ENCODE measurements around the gene RTN4RL1. TPM values are rescaled to one million over a fixed set of nuclear protein-coding genes. Genes with fewer than 3 reads are reported as not detected.
A peak's percentile ranks its signal among the peaks of the same experiment; 100 is the strongest.

RTN4RL1 gene
- total and polyA plus RNA-seq, 2 of the 13 experiments (the other 11 are each of a cell fraction or from before 2014, with no cell fraction given) = 0.01 TPM; not detected in 1

DNA sequence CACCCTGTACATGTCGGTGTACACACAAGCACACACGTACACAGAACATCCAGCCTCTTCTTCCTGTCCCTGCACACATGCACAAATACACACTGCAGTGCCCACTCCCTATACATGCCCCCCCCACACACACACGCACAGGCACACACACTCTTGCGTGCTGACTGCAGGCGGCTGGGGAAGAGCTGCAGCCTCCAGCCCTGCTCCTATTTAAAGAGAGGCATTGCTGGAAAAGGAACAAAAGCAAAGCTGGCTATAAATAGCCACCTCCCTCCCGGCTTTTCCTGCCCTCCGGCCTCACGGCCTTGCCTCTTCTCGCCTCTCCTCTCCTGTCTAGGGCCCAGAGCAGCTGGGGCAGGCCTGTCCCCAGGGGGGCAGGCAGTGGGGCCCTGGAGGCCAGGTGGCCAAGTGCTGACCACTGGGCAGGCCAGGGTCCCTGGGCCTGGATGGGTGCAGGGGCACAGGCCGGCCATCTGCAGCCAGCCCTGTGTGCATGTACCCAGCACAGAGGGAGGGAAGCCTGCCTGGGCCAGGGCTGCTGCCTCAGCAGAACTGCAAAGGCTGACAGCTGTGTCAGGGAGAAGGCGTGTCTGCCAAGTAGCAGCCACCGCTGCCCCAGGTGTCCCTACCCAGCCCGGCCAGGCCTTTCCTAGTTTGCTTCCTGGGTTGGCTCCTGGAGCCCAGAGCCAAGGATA, 25.4 kb downstream of the RTN4RL1 start (continued):
- TF ChIP-seq, protein P1, sequence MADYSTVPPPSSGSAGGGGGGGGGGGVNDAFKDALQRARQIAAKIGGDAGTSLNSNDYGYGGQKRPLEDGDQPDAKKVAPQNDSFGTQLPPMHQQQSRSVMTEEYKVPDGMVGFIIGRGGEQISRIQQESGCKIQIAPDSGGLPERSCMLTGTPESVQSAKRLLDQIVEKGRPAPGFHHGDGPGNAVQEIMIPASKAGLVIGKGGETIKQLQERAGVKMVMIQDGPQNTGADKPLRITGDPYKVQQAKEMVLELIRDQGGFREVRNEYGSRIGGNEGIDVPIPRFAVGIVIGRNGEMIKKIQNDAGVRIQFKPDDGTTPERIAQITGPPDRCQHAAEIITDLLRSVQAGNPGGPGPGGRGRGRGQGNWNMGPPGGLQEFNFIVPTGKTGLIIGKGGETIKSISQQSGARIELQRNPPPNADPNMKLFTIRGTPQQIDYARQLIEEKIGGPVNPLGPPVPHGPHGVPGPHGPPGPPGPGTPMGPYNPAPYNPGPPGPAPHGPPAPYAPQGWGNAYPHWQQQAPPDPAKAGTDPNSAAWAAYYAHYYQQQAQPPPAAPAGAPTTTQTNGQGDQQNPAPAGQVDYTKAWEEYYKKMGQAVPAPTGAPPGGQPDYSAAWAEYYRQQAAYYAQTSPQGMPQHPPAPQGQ (CRISPR knock-in tag; IDR thresholded peaks at IDR 0.05; ENCODE audit: borderline replicate concordance) = no peak
- TF ChIP-seq SOX6 (IDR thresholded peaks at IDR 0.05) (no peak), SOX6 (CRISPR knock-in tag; IDR thresholded peaks at IDR 0.05) (peak; percentile 33; the same call in 1 of the 2 replicates), NCOA2 (CRISPR knock-in tag; IDR thresholded peaks at IDR 0.05) (no peak), GABPB1 (CRISPR knock-in tag; IDR thresholded peaks at IDR 0.05) (peak; percentile 42; the same call in 1 of the 2 replicates), NONO (IDR thresholded peaks at IDR 0.05) (no peak), NONO (CRISPR knock-in tag; conservative IDR thresholded peaks at IDR 0.05) (0 out of 2 replicates have a peak, but pooled peaks have one; percentile 33), ZBTB38 (CRISPR knock-in tag; IDR thresholded peaks at IDR 0.05) (0 out of 2 replicates have a peak, but pooled peaks have one; percentile 7), KDM5B (CRISPR knock-in tag; IDR thresholded peaks at IDR 0.05; ENCODE audit: borderline replicate concordance) (0 out of 2 replicates have a peak, but pooled peaks have one; percentile 24), ZNF256 (CRISPR knock-in tag; conservative IDR thresholded peaks at IDR 0.05) (no peak), MAZ (IDR thresholded peaks at IDR 0.05; ENCODE audit: borderline replicate concordance, low read depth, low read length) (no peak), MAZ (CRISPR knock-in tag; IDR thresholded peaks at IDR 0.05; ENCODE audit: low read depth) (0 out of 2 replicates have a peak, but pooled peaks have one; percentile 25), HNRNPLL (IDR thresholded peaks at IDR 0.05; ENCODE audit: low read depth, low read length, poor library complexity, severe bottlenecking) (peak; percentile 47), MAFK (conservative IDR thresholded peaks at IDR 0.05 in 1 of 2, IDR thresholded peaks at IDR 0.05 in 1 of 2; ENCODE audit: low read length in 2 of 2) (peak; percentile 80 to 81)
- TF ChIP-seq, protein P2, sequence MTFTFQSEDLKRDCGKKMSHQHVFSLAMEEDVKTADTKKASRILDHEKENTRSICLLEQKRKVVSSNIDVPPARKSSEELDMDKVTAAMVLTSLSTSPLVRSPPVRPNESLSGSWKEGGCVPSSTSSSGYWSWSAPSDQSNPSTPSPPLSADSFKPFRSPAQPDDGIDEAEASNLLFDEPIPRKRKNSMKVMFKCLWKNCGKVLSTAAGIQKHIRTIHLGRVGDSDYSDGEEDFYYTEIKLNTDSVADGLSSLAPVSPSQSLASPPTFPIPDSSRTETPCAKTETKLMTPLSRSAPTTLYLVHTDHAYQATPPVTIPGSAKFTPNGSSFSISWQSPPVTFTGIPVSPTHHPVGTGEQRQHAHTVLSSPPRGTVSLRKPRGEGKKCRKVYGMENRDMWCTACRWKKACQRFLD (CRISPR knock-in tag; IDR thresholded peaks at IDR 0.05; ENCODE audit: borderline replicate concordance) = no peak
- TF ChIP-seq, protein P3, sequence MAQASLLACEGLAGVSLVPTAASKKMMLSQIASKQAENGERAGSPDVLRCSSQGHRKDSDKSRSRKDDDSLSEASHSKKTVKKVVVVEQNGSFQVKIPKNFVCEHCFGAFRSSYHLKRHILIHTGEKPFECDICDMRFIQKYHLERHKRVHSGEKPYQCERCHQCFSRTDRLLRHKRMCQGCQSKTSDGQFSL (CRISPR knock-in tag; IDR thresholded peaks at IDR 0.05) = peak; percentile 79; the same call in 1 of the 2 replicates
- TF ChIP-seq, protein P4, sequence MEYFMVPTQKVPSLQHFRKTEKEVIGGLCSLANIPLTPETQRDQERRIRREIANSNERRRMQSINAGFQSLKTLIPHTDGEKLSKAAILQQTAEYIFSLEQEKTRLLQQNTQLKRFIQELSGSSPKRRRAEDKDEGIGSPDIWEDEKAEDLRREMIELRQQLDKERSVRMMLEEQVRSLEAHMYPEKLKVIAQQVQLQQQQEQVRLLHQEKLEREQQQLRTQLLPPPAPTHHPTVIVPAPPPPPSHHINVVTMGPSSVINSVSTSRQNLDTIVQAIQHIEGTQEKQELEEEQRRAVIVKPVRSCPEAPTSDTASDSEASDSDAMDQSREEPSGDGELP (IDR thresholded peaks at IDR 0.05; ENCODE audit: borderline replicate concordance, low read depth) = peak; percentile 25; the same call in 1 of the 2 replicates
- TF ChIP-seq, protein P5, sequence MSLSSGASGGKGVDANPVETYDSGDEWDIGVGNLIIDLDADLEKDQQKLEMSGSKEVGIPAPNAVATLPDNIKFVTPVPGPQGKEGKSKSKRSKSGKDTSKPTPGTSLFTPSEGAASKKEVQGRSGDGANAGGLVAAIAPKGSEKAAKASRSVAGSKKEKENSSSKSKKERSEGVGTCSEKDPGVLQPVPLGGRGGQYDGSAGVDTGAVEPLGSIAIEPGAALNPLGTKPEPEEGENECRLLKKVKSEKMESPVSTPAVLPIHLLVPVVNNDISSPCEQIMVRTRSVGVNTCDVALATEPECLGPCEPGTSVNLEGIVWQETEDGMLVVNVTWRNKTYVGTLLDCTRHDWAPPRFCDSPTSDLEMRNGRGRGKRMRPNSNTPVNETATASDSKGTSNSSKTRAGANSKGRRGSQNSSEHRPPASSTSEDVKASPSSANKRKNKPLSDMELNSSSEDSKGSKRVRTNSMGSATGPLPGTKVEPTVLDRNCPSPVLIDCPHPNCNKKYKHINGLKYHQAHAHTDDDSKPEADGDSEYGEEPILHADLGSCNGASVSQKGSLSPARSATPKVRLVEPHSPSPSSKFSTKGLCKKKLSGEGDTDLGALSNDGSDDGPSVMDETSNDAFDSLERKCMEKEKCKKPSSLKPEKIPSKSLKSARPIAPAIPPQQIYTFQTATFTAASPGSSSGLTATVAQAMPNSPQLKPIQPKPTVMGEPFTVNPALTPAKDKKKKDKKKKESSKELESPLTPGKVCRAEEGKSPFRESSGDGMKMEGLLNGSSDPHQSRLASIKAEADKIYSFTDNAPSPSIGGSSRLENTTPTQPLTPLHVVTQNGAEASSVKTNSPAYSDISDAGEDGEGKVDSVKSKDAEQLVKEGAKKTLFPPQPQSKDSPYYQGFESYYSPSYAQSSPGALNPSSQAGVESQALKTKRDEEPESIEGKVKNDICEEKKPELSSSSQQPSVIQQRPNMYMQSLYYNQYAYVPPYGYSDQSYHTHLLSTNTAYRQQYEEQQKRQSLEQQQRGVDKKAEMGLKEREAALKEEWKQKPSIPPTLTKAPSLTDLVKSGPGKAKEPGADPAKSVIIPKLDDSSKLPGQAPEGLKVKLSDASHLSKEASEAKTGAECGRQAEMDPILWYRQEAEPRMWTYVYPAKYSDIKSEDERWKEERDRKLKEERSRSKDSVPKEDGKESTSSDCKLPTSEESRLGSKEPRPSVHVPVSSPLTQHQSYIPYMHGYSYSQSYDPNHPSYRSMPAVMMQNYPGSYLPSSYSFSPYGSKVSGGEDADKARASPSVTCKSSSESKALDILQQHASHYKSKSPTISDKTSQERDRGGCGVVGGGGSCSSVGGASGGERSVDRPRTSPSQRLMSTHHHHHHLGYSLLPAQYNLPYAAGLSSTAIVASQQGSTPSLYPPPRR (CRISPR knock-in tag; IDR thresholded peaks at IDR 0.05; ENCODE audit: borderline replicate concordance) = no peak; the same call in 1 of the 2 replicates

All from HepG2 (cell line).